Measurements from ENCODE around the gene NFAT5.
A peak's percentile ranks its signal among the peaks of the same experiment; 100 is the strongest.

The NFAT5 gene

DNA sequence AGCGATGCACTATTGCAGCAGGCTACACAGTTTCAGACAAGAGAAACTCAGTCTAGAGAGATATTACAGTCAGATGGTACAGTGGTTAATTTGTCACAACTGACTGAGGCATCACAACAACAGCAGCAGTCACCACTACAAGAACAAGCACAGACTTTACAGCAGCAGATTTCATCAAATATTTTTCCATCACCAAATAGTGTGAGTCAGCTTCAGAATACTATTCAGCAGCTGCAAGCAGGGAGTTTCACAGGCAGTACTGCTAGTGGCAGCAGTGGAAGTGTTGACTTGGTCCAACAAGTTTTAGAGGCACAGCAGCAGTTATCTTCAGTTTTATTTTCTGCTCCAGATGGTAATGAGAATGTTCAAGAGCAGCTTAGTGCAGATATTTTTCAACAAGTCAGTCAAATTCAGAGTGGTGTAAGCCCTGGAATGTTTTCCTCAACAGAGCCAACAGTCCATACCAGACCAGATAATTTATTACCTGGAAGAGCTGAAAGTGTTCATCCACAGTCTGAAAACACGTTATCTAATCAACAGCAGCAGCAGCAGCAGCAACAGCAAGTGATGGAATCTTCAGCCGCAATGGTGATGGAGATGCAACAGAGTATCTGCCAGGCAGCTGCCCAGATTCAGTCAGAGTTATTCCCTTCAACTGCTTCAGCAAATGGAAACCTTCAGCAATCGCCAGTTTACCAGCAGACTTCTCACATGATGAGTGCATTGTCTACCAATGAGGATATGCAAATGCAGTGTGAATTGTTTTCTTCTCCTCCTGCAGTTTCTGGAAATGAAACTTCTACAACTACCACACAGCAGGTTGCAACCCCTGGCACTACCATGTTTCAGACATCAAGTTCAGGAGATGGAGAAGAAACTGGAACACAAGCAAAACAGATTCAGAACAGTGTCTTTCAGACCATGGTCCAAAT lies 126.5 kb downstream of the NFAT5 start:
- H3K4me3 ChIP-seq (ENCODE audit: low read length) = no peak overlapping the region

GRCh38 chr16:69693916-69694315 lies 128.2 kb downstream of the NFAT5 start:
- no peak for DNase-seq (ENCODE audit: low read depth, low spot score)

More for the DNA sequence above, 126.5 kb downstream of the NFAT5 start:
- no peak for DNase-seq (ENCODE audit: low read depth, low spot score)

DNA sequence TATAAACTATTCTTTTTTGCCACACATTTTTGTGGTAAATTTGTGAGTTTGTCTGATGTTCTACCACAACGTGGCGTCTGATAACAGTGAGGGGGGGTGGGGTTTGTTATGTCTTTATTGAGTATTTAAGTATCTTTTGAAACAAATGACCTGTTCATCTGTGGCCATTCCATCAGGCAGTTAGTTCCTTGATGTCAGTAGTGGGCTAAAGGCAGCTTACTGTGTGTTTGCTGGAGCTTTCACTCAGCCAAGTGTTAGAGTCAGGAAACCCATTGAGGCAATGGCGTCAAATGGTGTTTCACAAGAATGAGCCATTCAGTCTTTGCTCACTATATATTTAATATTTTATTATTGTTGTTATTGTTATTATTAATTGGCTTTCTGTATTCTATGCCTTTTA lies 132.6 kb downstream of the NFAT5 start:
- H3K4me3 ChIP-seq (ENCODE audit: low read length) = no peak overlapping the region
- no peak for DNase-seq (ENCODE audit: low read depth, low spot score)

More at GRCh38 chr16:69693916-69694315, 128.2 kb downstream of the NFAT5 start:
- H3K4me3 ChIP-seq (ENCODE audit: low read length) = no peak overlapping the region

GRCh38 chr16:69699915-69700314 lies 134.1 kb downstream of the NFAT5 start:
- DNase-seq (ENCODE audit: low read depth, low spot score) = no peak
- H3K4me3 ChIP-seq (ENCODE audit: low read length) = no peak overlapping the region

GRCh38 chr16:69701452-69701851 lies 135.7 kb downstream of the NFAT5 start:
- no peak for DNase-seq (ENCODE audit: low read depth, low spot score)
- no peak overlapping the region for H3K4me3 ChIP-seq (ENCODE audit: low read length)

DNA sequence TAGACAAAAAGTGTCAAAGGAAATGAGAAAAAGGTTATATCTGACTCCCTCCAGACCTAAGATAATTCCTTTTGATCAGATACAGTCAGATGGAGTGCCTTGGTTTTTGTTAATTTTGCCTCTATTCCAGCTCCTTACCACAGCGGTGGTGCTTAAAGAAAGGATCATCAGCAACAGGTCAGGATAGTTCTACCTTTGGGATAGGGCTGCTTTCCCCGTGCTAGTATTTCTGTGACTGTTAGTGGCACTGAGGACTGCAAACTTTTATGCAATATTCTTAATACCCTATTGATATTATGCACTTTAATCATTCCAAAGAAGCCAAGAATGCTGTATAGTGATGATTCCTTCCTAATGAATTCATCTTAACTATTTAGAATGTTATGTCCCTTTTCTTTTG lies 136.1 kb downstream of the NFAT5 start:
- no peak for DNase-seq (ENCODE audit: low read depth, low spot score)
- H3K4me3 ChIP-seq (ENCODE audit: low read length) = no peak overlapping the region

DNA sequence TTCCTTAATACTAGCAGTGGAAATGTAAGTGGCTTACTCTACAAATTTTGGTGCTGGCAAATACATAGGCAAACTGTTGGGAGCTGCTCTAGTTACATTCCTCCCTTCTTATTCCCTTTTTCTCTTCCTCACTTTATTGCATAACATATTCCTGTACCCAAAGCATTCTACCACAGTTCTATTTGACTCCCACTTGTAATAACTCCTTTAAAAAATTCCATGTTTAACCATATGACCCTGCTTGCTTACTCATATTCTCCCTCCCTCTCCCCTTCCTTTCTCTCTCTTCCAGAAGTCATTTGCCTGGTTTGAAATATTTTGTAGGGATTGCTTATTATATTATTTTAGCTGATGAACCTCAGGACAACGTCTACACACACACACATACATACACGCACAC lies 137.9 kb downstream of the NFAT5 start:
- H3K4me3 ChIP-seq (ENCODE audit: low read length) = no peak overlapping the region
- DNase-seq (ENCODE audit: low read depth, low spot score) = no peak

DNA sequence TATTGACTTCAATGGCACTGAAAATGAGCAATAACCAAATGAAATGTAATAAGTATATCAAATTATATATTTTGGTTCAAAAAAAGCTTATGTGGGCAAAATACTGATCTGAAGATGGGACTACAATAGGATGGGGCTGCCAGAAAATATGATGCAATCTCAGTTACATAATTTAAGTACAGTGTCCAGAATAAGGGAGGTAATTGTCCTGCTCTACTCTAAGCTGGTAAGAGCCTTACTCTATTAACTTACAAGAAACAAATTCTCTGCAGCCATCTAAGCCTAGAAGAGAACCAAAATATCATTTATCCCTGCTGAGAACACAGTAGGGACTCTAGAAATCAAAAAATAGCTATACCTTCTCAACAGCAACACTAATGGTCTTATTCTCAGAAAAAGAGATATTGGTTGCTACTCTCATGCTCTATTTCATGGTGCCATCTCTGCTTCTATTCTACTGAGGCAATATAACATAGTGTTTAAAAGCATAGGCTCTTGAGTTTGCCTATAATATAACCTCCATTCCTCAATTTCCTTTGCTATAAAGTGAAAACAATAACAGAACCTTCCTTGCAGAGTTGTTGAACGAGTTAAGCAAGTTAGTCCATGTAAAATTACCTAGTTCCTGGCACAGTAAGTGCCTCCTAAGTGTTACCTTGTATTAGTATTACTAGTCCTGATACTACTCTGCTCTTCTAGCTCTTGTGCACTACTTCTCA lies 140.6 kb downstream of the NFAT5 start:
- no peak for DNase-seq (ENCODE audit: low read depth, low spot score)
- no peak overlapping the region for H3K4me3 ChIP-seq (ENCODE audit: low read length)

DNA sequence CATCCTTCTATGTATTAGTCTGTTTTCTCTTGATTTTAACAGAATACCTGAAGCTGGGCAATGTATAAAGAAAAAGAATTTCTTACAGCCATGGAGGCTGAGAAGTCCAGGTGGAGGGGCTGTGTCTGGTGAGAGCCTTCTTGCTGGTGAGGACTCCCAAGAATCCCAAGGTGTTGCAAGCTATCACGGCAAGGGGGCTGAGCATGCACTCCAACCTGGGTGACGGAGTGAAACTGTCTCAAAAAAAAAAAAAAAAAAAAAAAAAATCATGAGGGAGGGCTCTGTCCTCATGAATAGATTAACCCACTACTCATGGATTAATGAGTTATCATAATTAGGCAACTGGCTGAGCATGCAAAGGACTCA lies 141.2 kb downstream of the NFAT5 start:
- no peak for DNase-seq (ENCODE audit: low read depth, low spot score)
- H3K4me3 ChIP-seq (ENCODE audit: low read length) = no peak overlapping the region

DNA sequence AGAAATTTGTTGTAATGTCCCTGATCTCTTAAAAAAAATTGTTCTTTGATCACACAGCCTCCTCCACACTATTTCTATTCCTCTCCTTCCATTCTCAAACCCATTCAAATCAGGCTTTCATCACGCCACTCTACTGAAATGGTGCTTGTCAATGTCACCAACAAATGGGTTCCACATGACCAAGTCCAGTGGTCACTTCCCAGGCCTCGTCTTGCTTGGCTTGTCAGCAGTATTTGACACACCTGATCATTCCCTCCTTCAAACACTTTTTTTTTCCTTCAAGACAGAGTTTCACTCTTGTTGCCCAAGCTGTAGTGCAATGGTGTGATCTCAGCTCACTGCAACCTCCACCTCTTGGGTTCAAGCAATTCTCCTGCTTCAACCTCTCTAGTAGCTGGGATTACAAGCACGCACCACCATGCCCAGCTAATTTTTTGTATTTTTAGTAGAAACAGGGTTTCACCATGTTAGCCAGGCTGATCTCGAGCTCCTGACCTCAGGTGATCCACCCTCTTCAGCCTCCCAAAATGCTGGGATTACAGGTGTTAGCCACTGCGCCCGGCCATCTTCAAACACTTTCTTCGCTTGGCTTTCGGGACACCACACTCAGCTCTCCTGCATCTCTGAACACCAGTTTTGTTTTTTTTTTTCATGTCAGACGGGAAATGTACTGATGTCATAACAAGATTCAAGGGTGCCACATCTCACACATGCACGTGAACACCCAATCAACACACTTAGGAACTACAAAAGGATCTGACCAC lies 142.3 kb downstream of the NFAT5 start:
- DNase-seq (ENCODE audit: low read depth, low spot score) = no peak
- no peak overlapping the region for H3K4me3 ChIP-seq (ENCODE audit: low read length)

DNA sequence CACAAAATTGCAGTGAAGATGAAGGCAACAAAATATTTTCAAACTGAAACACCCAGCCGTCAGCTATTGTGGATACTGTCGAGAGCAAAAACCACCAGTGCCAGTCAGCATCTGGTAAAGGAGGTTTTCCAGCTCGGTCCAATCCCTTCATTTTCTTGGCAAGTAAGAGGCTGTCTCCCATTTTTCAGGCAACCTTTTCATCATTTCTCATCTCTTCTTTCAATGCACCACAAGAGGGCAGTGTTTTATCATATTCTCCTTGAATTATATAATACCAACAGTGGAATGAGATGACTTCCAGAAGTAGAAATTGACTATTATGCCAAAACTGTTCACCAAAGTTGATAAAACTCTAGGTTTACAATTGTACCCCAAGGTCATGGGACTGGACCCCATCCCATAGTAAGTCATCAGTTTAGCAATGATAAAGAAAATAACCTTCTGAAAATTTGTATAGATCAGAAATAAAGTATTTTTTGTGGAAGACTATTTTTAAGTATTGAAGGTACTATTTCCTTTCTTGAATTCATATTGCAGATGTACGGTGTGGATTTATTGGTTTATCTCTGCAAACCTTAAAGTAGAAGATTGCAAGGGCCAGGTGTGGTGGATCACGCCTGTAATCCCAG lies 143.8 kb downstream of the NFAT5 start:
- no peak overlapping the region for H3K4me3 ChIP-seq (ENCODE audit: low read length)
- peak; percentile 62 for DNase-seq (ENCODE audit: low read depth, low spot score)

- no peak for DNase-seq (ENCODE audit: low read depth, low spot score)
- no peak overlapping the region for H3K4me3 ChIP-seq (ENCODE audit: low read length)
Measured at GRCh38 chr16:69711115-69711740, 145.5 kb downstream of the NFAT5 start.

GRCh38 chr16:69712277-69712676 lies 146.5 kb downstream of the NFAT5 start:
- DNase-seq (ENCODE audit: low read depth, low spot score) = no peak
- H3K4me3 ChIP-seq (ENCODE audit: low read length) = no peak overlapping the region

- no peak overlapping the region for H3K4me3 ChIP-seq (ENCODE audit: low read length)
- DNase-seq (ENCODE audit: low read depth, low spot score) = no peak
Measured at GRCh38 chr16:69712914-69713581, 147.3 kb downstream of the NFAT5 start.

GRCh38 chr16:69717066-69717465 lies 151.3 kb downstream of the NFAT5 start:
- DNase-seq (ENCODE audit: low read depth, low spot score) = no peak
- H3K4me3 ChIP-seq (ENCODE audit: low read length) = no peak overlapping the region

GRCh38 chr16:69718111-69718764 lies 152.5 kb downstream of the NFAT5 start:
- no peak overlapping the region for H3K4me3 ChIP-seq (ENCODE audit: low read length)
- no peak for DNase-seq (ENCODE audit: low read depth, low spot score)

- no peak for DNase-seq (ENCODE audit: low read depth, low spot score)
- no peak overlapping the region for H3K4me3 ChIP-seq (ENCODE audit: low read length)
Measured at GRCh38 chr16:69720822-69721430, 155.2 kb downstream of the NFAT5 start.

Measured in Jurkat, Clone E6-1 (cell line).